Esophagus muscularis mucosa (tissue), 4 donors: ENCODE results near the gene TFF2. TPM values are rescaled to one million over a fixed set of nuclear protein-coding genes. Genes with fewer than 3 reads are reported as not detected.

Experiments
- DNase-seq: peaks from one replicate; pipeline ENCODE4 v3.0.0-alpha.2; 2017; ENCODE audit errors: extremely low spot score
- H3K27ac ChIP-seq, 4 donors: fragments of 200-600 bp; sonication (generic); replicated peaks in 1 of 4; 1 replicate in 3 of 4; 2 replicates in 1 of 4; pipeline ENCODE4 v1.5.1; 2016 to 2019; ENCODE audit warnings: mild to moderate bottlenecking in 1 of 4
- H3K27me3 ChIP-seq, 4 donors: fragments of 200-600 bp; sonication (generic); one replicate each; pipeline versions ENCODE4 v1.5.1 to v1.6.0; 2016 to 2019
- H3K36me3 ChIP-seq, 4 donors: fragments of 200-600 bp; sonication (generic); one replicate each; pipeline ENCODE4 v1.5.1; 2016 to 2019
- H3K4me1 ChIP-seq, 4 donors: fragments of 200-600 bp; sonication (generic); one replicate each; pipeline ENCODE4 v1.5.1; 2016 to 2019
- H3K4me3 ChIP-seq, 4 donors: fragments of 200-600 bp; sonication (generic); 1 replicate in 2 of 4; 2 replicates in 2 of 4; pipeline ENCODE4 v1.5.1; 2016 to 2019; ENCODE audit warnings: mild to moderate bottlenecking in 4 of 4, moderate library complexity in 1 of 4
- H3K9me3 ChIP-seq, 4 donors: fragments of 200-600 bp; sonication (generic); 1 replicate in 3 of 4; 2 replicates in 1 of 4; pipeline ENCODE4 v1.5.1; 2016 to 2019
- EP300 ChIP-seq: sonication (generic); formaldehyde crosslinking; IDR thresholded peaks from one replicate; pipeline ENCODE4 v1.6.1; 2017; ENCODE audit warnings: antibody characterized with exemption
- POLR2A ChIP-seq: fragments of 450-650 bp; IDR thresholded peaks from one replicate; pipeline ENCODE4 v1.6.1; 2017; ENCODE audit warnings: antibody characterized with exemption, moderate library complexity, mild to moderate bottlenecking, low read depth
- POLR2AphosphoS5 ChIP-seq, 2 donors: sonication (generic); formaldehyde crosslinking; IDR thresholded peaks; one replicate each; pipeline ENCODE4 v1.6.1; 2017; ENCODE audit warnings: antibody characterized with exemption in 2 of 2
- WGBS: methylation state at CpG from one replicate; pipeline ENCODE4 v1.1.5; 2018; 5-methylcytosine and 5-hydroxymethylcytosine counted together
- intact Hi-C: fragments of 100-400 bp; cut with DNase I; formaldehyde crosslinking; loops from one replicate; pipeline ENCODE4 v1.15.1; 2023
- total RNA-seq, 4 donors: library from RNA; depleted of rRNA; stranded (reverse); fragments of >200 nt; gene quantifications; one replicate each; pipeline versions ENCODE4 v1.1.0 to v1.2.1, GENCODE V29; 2016
- TF ChIP-seq, protein P1 (sequence below), 3 experiments: fragments of 200-600 bp in 2 of 3; fragments of 450-650 bp in 1 of 3; sonication (generic) in 2 of 3; IDR thresholded peaks; one replicate each; pipeline ENCODE4 v1.5.1; 2017 to 2019; ENCODE audit warnings: antibody characterized with exemption in 3 of 3, mild to moderate bottlenecking in 2 of 3, moderate library complexity in 1 of 3

The TFF2 gene
- total RNA-seq, 4 donors from 2014 or later, result not detected

DNA sequence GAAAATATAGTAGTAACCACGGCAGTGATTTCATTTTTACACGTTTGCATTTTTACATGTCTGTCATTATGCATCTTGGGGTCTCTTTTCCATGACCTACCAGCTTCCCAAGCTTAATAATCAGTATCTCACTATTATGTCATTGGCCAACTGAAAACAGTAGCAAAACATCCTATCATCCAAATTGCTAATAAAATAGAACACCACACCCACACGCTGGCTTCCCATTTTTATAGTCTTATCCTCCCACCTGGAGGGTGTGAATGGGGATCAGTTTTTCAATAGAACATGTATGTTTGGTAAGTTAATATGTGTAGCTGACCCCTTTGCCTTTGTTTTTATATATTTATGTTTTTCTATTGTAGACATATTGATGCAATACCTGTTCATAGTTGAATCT is 47.4 kb downstream of the TFF2 start:
- intact Hi-C loops, result no loop called here
- 70% methylated on average over 3 of the region's 3 CpGs for WGBS

DNA sequence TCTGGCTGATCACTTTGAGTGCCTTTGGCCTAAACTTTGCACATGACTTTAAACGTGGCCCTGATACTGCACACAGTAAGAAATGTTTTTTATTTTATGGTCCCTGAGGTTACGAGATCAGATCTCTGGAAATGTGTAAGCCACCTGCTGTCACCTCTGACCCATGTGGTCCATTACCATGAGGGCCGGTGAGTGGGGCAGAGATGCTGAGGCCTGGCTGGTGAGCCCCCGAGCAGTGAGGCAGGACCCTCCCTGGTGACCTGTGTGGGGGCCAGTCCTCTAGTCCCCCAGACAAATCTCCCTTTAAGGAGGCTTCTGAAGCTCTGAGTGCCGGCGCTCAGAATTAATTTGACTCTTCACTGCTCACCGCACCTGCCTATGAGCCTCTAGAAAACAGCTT is 48.0 kb downstream of the TFF2 start:
- TF ChIP-seq EP300 (no peak), POLR2AphosphoS5 (IDR thresholded peaks at IDR 0.05) (no peak), POLR2A (no peak)
- TF ChIP-seq, protein P1, sequence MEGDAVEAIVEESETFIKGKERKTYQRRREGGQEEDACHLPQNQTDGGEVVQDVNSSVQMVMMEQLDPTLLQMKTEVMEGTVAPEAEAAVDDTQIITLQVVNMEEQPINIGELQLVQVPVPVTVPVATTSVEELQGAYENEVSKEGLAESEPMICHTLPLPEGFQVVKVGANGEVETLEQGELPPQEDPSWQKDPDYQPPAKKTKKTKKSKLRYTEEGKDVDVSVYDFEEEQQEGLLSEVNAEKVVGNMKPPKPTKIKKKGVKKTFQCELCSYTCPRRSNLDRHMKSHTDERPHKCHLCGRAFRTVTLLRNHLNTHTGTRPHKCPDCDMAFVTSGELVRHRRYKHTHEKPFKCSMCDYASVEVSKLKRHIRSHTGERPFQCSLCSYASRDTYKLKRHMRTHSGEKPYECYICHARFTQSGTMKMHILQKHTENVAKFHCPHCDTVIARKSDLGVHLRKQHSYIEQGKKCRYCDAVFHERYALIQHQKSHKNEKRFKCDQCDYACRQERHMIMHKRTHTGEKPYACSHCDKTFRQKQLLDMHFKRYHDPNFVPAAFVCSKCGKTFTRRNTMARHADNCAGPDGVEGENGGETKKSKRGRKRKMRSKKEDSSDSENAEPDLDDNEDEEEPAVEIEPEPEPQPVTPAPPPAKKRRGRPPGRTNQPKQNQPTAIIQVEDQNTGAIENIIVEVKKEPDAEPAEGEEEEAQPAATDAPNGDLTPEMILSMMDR (IDR thresholded peaks at IDR 0.05), result no peak

More for the DNA sequence above, 47.4 kb downstream of the TFF2 start:
- Histone ChIP-seq H3K9me3 (no peaks in the 10 kb centered on the region), H3K4me1 (peaks cover 12 to 22% (median 17%) of the 10 kb centered on the region in 4 donors), H3K27ac (no peak overlapping the region), H3K4me3 (no peak overlapping the region), H3K36me3 (no peaks in the 10 kb centered on the region), H3K27me3 (peaks cover 0 to 30% (median 5%) of the 10 kb centered on the region in 4 donors)
- DNase-seq, result no peak
- TF ChIP-seq, protein P1 (IDR thresholded peaks at IDR 0.05), result no peak
- TF ChIP-seq POLR2AphosphoS5 (IDR thresholded peaks at IDR 0.05) (no peak), EP300 (no peak), POLR2A (no peak)

DNA sequence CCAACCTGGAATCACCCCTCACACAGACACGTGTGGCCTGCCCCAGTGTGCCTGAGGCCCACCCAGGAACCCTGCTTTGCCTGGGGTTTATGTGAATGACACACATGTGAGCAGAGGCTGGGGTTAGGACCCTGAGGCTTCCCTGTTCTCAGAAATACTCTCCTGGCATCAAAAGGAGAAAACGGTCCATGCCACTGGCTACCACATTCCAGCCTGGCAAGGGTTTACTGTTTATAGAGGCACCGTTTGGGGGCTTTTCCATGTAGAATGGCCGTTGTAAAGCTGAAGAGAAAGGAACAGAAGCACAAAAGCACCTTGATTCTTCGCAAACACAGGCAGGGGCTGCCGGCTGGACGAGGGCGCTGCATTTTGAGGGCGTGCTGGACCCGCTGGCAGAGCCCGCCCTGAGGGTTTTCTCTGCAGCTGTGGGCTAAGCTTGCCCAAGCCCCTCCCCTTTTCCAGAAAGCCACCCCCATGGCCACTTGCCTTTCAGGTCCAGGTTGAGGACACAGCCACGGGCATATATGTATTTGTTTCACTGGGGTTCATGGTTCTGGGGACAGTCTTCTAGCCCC is 48.6 kb downstream of the TFF2 start:
- H3K36me3 ChIP-seq, result peaks cover 0 to 4% (median 0%) of the 10 kb centered on the region in 4 donors
- peaks cover 0 to 18% (median 0%) of the 10 kb centered on the region in 4 donors for H3K27me3 ChIP-seq
- H3K9me3 ChIP-seq, result no peaks in the 10 kb centered on the region
- intact Hi-C loops, result no loop called here
- DNase-seq, result no peak
- H3K4me3 ChIP-seq, result no peak overlapping the region
- peaks cover 12 to 22% (median 17%) of the 10 kb centered on the region in 4 donors for H3K4me1 ChIP-seq
- WGBS, result 58% methylated on average over 5 of the region's 12 CpGs
- peak in 1 of 2 donors; percentile 1 for TF ChIP-seq POLR2AphosphoS5 (IDR thresholded peaks at IDR 0.05)
- TF ChIP-seq POLR2A, result no peak
- TF ChIP-seq, protein P1 (IDR thresholded peaks at IDR 0.05), result no peak
- TF ChIP-seq EP300, result no peak
- peak overlapping the region in 3 of 4 donors; percentile 36 to 53 (median 46) for H3K27ac ChIP-seq

More for the DNA sequence above, 48.0 kb downstream of the TFF2 start:
- Histone ChIP-seq H3K27ac (peak overlapping the region in 1 of 4 donors; percentile 53), H3K9me3 (no peaks in the 10 kb centered on the region), H3K4me1 (peaks cover 12 to 22% (median 17%) of the 10 kb centered on the region in 4 donors), H3K36me3 (no peaks in the 10 kb centered on the region), H3K4me3 (no peak overlapping the region), H3K27me3 (peaks cover 0 to 23% (median under 1%) of the 10 kb centered on the region in 4 donors)
- WGBS, result 74% methylated on average over 6 of the region's 7 CpGs
- intact Hi-C loops, result no loop called here
- DNase-seq, result no peak

DNA sequence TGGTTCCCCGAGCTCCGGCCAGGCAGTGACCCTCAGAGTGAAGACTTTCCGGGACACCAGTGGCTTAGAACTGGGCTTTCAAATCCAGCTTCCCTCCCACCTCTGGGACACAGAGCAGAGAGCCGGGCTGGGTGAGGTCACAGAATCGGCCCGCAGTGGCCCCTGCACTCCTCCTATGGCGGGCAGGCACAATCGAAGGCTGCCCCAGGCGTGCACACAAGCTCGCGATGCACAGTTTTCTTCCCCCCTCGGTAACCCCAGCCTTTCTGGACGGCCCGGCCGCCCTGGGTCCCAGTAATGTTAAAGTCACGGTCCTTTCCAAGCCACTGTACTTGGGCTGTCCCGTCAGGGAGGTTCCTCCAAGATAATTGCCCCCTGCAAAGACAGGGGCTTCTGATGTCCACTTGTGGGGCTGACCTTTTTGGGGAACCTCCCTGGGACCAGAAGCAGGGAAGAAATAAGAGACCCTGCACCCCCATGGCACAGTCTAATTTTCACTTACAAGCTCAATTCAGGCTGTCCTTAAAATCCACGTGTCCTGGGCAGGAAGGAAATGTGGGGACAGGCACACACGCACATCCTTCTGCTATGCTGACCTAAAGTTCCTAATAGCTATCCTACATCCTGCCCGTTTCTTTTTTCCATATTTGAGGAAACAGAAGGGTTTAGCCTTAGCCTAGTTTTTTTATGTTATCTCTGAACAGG is 49.3 kb downstream of the TFF2 start:
- TF ChIP-seq POLR2A (no peak), EP300 (peak; percentile 21), POLR2AphosphoS5 (IDR thresholded peaks at IDR 0.05) (peak; percentile 47 to 56)
- TF ChIP-seq, protein P1 (IDR thresholded peaks at IDR 0.05), result no peak
- peaks cover 0 to 11% (median 3%) of the 10 kb centered on the region in 4 donors for H3K36me3 ChIP-seq
- 75% methylated on average over 15 of the region's 20 CpGs for WGBS
- DNase-seq, result no peak
- H3K9me3 ChIP-seq, result no peaks in the 10 kb centered on the region
- peak overlapping the region; percentile 17 to 68 (median 46) for H3K27ac ChIP-seq
- intact Hi-C loops, result no loop called here
- H3K27me3 ChIP-seq, result peaks cover 0 to 12% (median 0%) of the 10 kb centered on the region in 4 donors
- no peak overlapping the region for H3K4me3 ChIP-seq
- peaks cover 12 to 22% (median 17%) of the 10 kb centered on the region in 4 donors for H3K4me1 ChIP-seq
